WTC11 (cell line): ENCODE results near the gene KDSR.

Source experiments
- CTCF ChIP-seq: fragments of 200-600 bp; IDR thresholded peaks from 2 replicates; pipeline ENCODE4 v1.8.0; 2022; ENCODE audit warnings: antibody characterized with exemption
- FOXP4 ChIP-seq: sonication (generic); formaldehyde crosslinking; IDR thresholded peaks from 2 replicates; pipeline ENCODE4 v1.8.0; 2022; ENCODE audit warnings: mild to moderate bottlenecking, missing genetic modification reagents
- NFATC4 ChIP-seq: fragments of 250-450 bp; sonication (Bioruptor Pico); IDR thresholded peaks from 2 replicates; pipeline ENCODE4 v1.9.0; 2021; ENCODE audit warnings: mild to moderate bottlenecking
- ZNF425 ChIP-seq: fragments of 250-450 bp; sonication (Bioruptor Pico); conservative IDR thresholded peaks from 2 replicates; pipeline ENCODE4 v1.9.0; 2021; ENCODE audit warnings: mild to moderate bottlenecking

GRCh38 chr18:63320975-63321265, 46.1 kb downstream of the KDSR start:
- no peak for TF ChIP-seq CTCF
- TF ChIP-seq FOXP4 (CRISPR knock-in tag): no peak
- TF ChIP-seq ZNF425 (CRISPR knock-in tag): no peak
- no peak for TF ChIP-seq NFATC4 (CRISPR knock-in tag)
